CD14-positive monocyte (primary cell): ENCODE data around the gene ITGB3BP. TPM values are rescaled to one million over a fixed set of nuclear protein-coding genes. Genes with fewer than 3 reads are reported as not detected.

ENCODE experiments used
- DNase-seq, 3 donors: peaks; one replicate each; pipeline ENCODE4 v3.0.0-alpha.2; 2011 to 2022
- H2AFZ ChIP-seq: 2 replicates; pipeline ENCODE4 v1.6.0; 2012; ENCODE audit warnings: mild to moderate bottlenecking, low read depth, low read length, inconsistent platforms; ENCODE audit not compliant: insufficient read depth, poor library complexity, severe bottlenecking
- H3K27ac ChIP-seq, 2 donors: 1 replicate in 1 of 2; 2 replicates in 1 of 2; pipeline ENCODE4 v1.5.1; 2012 to 2013; ENCODE audit warnings: low read length in 2 of 2, control low read depth in 1 of 2, inconsistent platforms in 1 of 2, low read depth in 1 of 2, mild to moderate bottlenecking in 1 of 2
- H3K27me3 ChIP-seq, 2 donors: one replicate each; pipeline versions ENCODE4 v1.6.0 to v1.6.1; 2011 to 2013; ENCODE audit warnings: low read length in 2 of 2; ENCODE audit not compliant: control insufficient read depth in 2 of 2, insufficient read depth in 2 of 2
- H3K36me3 ChIP-seq, 2 donors: replicated peaks in 1 of 2; 1 replicate in 1 of 2; 2 replicates in 1 of 2; pipeline versions ENCODE4 v1.5.1 to v1.6.1; 2012 to 2013; ENCODE audit warnings: low read length in 2 of 2, control low read depth in 1 of 2, inconsistent platforms in 1 of 2, mild to moderate bottlenecking in 1 of 2; ENCODE audit not compliant: insufficient read depth in 2 of 2, control insufficient read depth in 1 of 2
- H3K4me1 ChIP-seq, 2 donors: 1 replicate in 1 of 2; 2 replicates in 1 of 2; pipeline versions ENCODE4 v1.5.1 to v1.6.1; 2012 to 2013; ENCODE audit warnings: low read length in 2 of 2, control low read depth in 1 of 2, inconsistent platforms in 1 of 2, mild to moderate bottlenecking in 1 of 2, moderate library complexity in 1 of 2; ENCODE audit not compliant: insufficient read depth in 2 of 2, control insufficient read depth in 1 of 2
- H3K4me2 ChIP-seq: replicated peaks from 2 replicates; pipeline ENCODE3; 2012; ENCODE audit warnings: low read length, moderate library complexity, mild to moderate bottlenecking; ENCODE audit not compliant: poor library complexity, severe bottlenecking; ENCODE audit errors: extremely low read depth
- H3K4me3 ChIP-seq, 3 experiments: fragments of 200-600 bp in 1 of 3; sonication (generic) in 1 of 3; replicated peaks in 1 of 3; 1 replicate in 2 of 3; 2 replicates in 1 of 3; pipeline ENCODE4 v1.5.1; 2011 to 2013; ENCODE audit warnings: low read length in 3 of 3, mild to moderate bottlenecking in 3 of 3, control low read depth in 2 of 3, low read depth in 2 of 3, inconsistent platforms in 1 of 3, moderate library complexity in 1 of 3
- H3K79me2 ChIP-seq: 2 replicates; pipeline ENCODE4 v1.6.0; 2012; ENCODE audit warnings: mild to moderate bottlenecking, control low read depth, inconsistent platforms, low read length, moderate library complexity; ENCODE audit not compliant: insufficient read depth
- H3K9ac ChIP-seq: 2 replicates; pipeline ENCODE4 v1.6.0; 2017; ENCODE audit warnings: low read length, mild to moderate bottlenecking; ENCODE audit not compliant: insufficient read depth, poor library complexity, severe bottlenecking
- H3K9me3 ChIP-seq, 2 donors: replicated peaks in 1 of 2; 1 replicate in 1 of 2; 2 replicates in 1 of 2; pipeline versions ENCODE4 v1.5.1 to v1.6.1; 2012 to 2013; ENCODE audit warnings: low read length in 2 of 2, control low read depth in 1 of 2; ENCODE audit not compliant: control insufficient read depth in 1 of 2, insufficient read depth in 1 of 2
- H4K20me1 ChIP-seq: 2 replicates; pipeline ENCODE4 v1.6.0; 2012; ENCODE audit warnings: mild to moderate bottlenecking, low read length, control low read depth, moderate library complexity; ENCODE audit not compliant: insufficient read depth
- H3K27ac Mint-ChIP-seq, 7 donors: one replicate each; pipeline ENCODE4 v1.8.0; 2020; ENCODE audit warnings: mild to moderate bottlenecking in 7 of 7, mixed read lengths in 7 of 7, moderate library complexity in 6 of 7, inconsistent platforms in 2 of 7
- H3K27me3 Mint-ChIP-seq, 3 donors: one replicate each; pipeline ENCODE4 v1.8.0; 2021 to 2022; ENCODE audit warnings: low read depth in 3 of 3, mild to moderate bottlenecking in 3 of 3, mixed read lengths in 3 of 3, moderate library complexity in 3 of 3, inconsistent platforms in 1 of 3
- H3K36me3 Mint-ChIP-seq, 2 donors: one replicate each; pipeline ENCODE4 v1.8.0; 2020; ENCODE audit warnings: mixed read lengths in 2 of 2, inconsistent platforms in 1 of 2, mild to moderate bottlenecking in 1 of 2
- H3K4me1 Mint-ChIP-seq: one replicate; pipeline ENCODE4 v1.8.0; 2020; ENCODE audit warnings: mild to moderate bottlenecking, mixed read lengths
- H3K4me3 Mint-ChIP-seq, 2 donors: one replicate each; pipeline ENCODE4 v1.8.0; 2020; ENCODE audit warnings: mild to moderate bottlenecking in 2 of 2, mixed read lengths in 2 of 2, moderate library complexity in 1 of 2
- H3K9me3 Mint-ChIP-seq, 7 donors: one replicate each; pipeline ENCODE4 v1.8.0; 2020 to 2022; ENCODE audit warnings: mixed read lengths in 7 of 7, mild to moderate bottlenecking in 6 of 7, moderate library complexity in 6 of 7, inconsistent platforms in 2 of 7
- CTCF ChIP-seq: fragments of 200-600 bp; IDR thresholded peaks from one replicate; pipeline ENCODE4 v1.8.0; 2022; ENCODE audit warnings: antibody characterized with exemption, mild to moderate bottlenecking
- WGBS: methylation state at CpG from one replicate; pipeline ENCODE4 v1.1.5; 2013; ENCODE audit warnings: missing lambda C conversion rate; ENCODE audit not compliant: insufficient coverage; 5-methylcytosine and 5-hydroxymethylcytosine counted together
- intact Hi-C, 2 donors: fragments of 100-400 bp; cut with micrococcal nuclease; formaldehyde crosslinking; loops; one replicate each; pipeline versions ENCODE4 v1.15.0 to v1.15.1; 2023
- polyA plus RNA-seq, 3 donors: library from polyadenylated mRNA; depleted of rRNA in 1 of 3; unstranded in 2 of 3; stranded (reverse) in 1 of 3; fragments of 300-500 nt in 2 of 3; fragments of >200 nt in 1 of 3; fragmentation: Illumina TruSeq in 2 of 3; gene quantifications; 1 replicate in 2 of 3; 2 replicates in 1 of 3; pipeline ENCODE4 v1.2.3, GENCODE V29; 2012 to 2021
- small RNA-seq: library from RNA; depleted of rRNA; stranded (forward); fragments of <200 nt; gene quantifications from one replicate; pipeline ENCODE3, GENCODE V24; 2012; ENCODE audit warnings: low read depth; ENCODE audit not compliant: insufficient read length

The ITGB3BP gene
- polyA plus RNA-seq, 3 donors: 5.2 to 7.0 (median 6.6) TPM

- H3K9me3 ChIP-seq: no peaks in the 10 kb centered on the region
- peak in 2 of 3 donors; percentile 2 to 7 for DNase-seq
- no CpG with 5 or more reads among the region's 3 CpGs for WGBS
- H3K36me3 Mint-ChIP-seq: peaks cover 49 to 50% of the 10 kb centered on the region in 2 donors
- peaks cover 26 to 69% of the 10 kb centered on the region in 2 donors for H3K36me3 ChIP-seq
- H3K27me3 Mint-ChIP-seq: no peaks in the 10 kb centered on the region
- peaks cover 0 to 5% (median 0%) of the 10 kb centered on the region in 7 donors for H3K9me3 Mint-ChIP-seq
- H3K27ac Mint-ChIP-seq: peak overlapping the region in 1 of 7 donors; percentile 32
- no peak overlapping the region for H2AFZ ChIP-seq
- no peak for TF ChIP-seq CTCF
- peaks cover 2% of the 10 kb centered on the region for H3K4me1 Mint-ChIP-seq
- no peak overlapping the region for H3K4me3 Mint-ChIP-seq
- H3K27ac ChIP-seq: no peak overlapping the region
- no peaks in the 10 kb centered on the region for H3K4me1 ChIP-seq
- H3K4me3 ChIP-seq: no peak overlapping the region
- H3K79me2 ChIP-seq: no peaks in the 10 kb centered on the region
- intact Hi-C loops: no loop called here
- no peak overlapping the region for H3K4me2 ChIP-seq
- no peaks in the 10 kb centered on the region for H3K27me3 ChIP-seq
- no peak overlapping the region for H3K9ac ChIP-seq
- no peaks in the 10 kb centered on the region for H4K20me1 ChIP-seq
Measured at GRCh38 chr1:63403386-63403785, 119.6 kb downstream of the ITGB3BP start.

- Mint-ChIP-seq H3K36me3 (peaks cover 54 to 56% of the 10 kb centered on the region in 2 donors), H3K27me3 (no peaks in the 10 kb centered on the region), H3K4me3 (no peak overlapping the region), H3K4me1 (peaks cover 2% of the 10 kb centered on the region), H3K27ac (no peak overlapping the region), H3K9me3 (peaks cover 0 to 5% (median 0%) of the 10 kb centered on the region in 7 donors)
- intact Hi-C loops: no loop called here
- peaks cover 21 to 74% of the 10 kb centered on the region in 2 donors for H3K36me3 ChIP-seq
- H3K4me1 ChIP-seq: no peaks in the 10 kb centered on the region
- no peak overlapping the region for H3K9ac ChIP-seq
- H3K9me3 ChIP-seq: no peaks in the 10 kb centered on the region
- no peak overlapping the region for H3K4me3 ChIP-seq
- no peak overlapping the region for H3K4me2 ChIP-seq
- H2AFZ ChIP-seq: no peak overlapping the region
- no peak overlapping the region for H3K27ac ChIP-seq
- H3K27me3 ChIP-seq: no peaks in the 10 kb centered on the region
- DNase-seq: no peak
- no peaks in the 10 kb centered on the region for H3K79me2 ChIP-seq
- no CpG with 5 or more reads among the region's 4 CpGs for WGBS
- TF ChIP-seq CTCF: no peak
- no peaks in the 10 kb centered on the region for H4K20me1 ChIP-seq
Measured at GRCh38 chr1:63401945-63402344, 121.1 kb downstream of the ITGB3BP start.

Small RNAs within 50 kb of the gene (small RNA-seq; reads per million reads assigned to genes)
- gene RF02105: not detected
- not detected for gene RF02106
- gene RF02107: not detected
- gene RF02108: not detected
- gene RF02109: not detected
- not detected for gene RF02110
- gene RN7SL488P: not detected
- gene RNU7-123P: not detected

Other genes starting within 250 kb of the ITGB3BP start
- not detected for gene FOXD3, start 200.7 kb downstream of the ITGB3BP start, polyA plus RNA-seq
- gene ALG6, start 155.6 kb downstream of the ITGB3BP start, polyA plus RNA-seq: 10 to 100 TPM in 2 of 3 donors, 1 to 10 TPM in 1; 9.3 to 24.7 (median 20.2) TPM
- 1 to 10 TPM in 1 of 3 donors, under 1 TPM in 2; 0.37 to 2.2 (median 0.92) TPM for gene EFCAB7, start 300 bp upstream of the ITGB3BP start, polyA plus RNA-seq
- 10 to 100 TPM in 2 of 3 donors, 1 to 10 TPM in 1; 8.2 to 39.8 (median 28.7) TPM for gene PGM1, start 70.2 kb upstream of the ITGB3BP start, polyA plus RNA-seq